ENCODE data around the gene ADGRB2.

Gene ADGRB2

DNA sequence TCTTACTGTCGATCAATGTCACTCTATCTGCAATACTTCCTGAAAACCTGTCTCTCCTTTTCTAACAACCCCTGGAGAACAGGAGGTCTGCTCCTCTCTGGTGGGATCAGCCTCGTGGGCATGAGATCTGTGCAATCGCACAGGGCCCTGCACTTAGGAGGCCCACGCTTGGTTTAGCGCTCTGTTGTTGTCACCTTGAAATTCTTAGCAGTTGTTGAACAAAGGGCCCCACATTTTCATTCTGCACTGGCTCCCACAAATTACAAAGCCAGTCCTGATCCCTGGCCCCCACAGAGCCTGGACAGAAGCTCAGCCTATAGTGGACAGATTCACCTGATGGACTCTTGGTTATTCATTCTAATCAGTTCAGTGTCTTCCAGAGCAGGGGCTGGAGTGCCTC, 33.1 kb upstream of the ADGRB2 start:
- Histone ChIP-seq H3K36me3 (ENCODE audit: low read length) (no peaks in the 10 kb centered on the region), H3K4me3 (ENCODE audit: insufficient read depth, low read length, poor library complexity, severe bottlenecking) (no peak overlapping the region), H3K9me3 (ENCODE audit: insufficient read depth, low read length) (no peaks in the 10 kb centered on the region), H3K9me2 (replicated peaks; ENCODE audit: insufficient read depth, low read length) (no peaks in the 10 kb centered on the region), H3K27me3 (ENCODE audit: low read length) (no peaks in the 10 kb centered on the region), H3F3A (ENCODE audit: insufficient read depth) (no peaks in the 10 kb centered on the region), H3K79me2 (ENCODE audit: insufficient read depth, low read length) (no peaks in the 10 kb centered on the region), H3K4me2 (ENCODE audit: low read depth, low read length, poor library complexity, severe bottlenecking) (no peak overlapping the region), H2AFZ (ENCODE audit: low read depth, low read length, severe bottlenecking) (no peak overlapping the region), H4K20me1 (ENCODE audit: low read depth, low read length) (no peaks in the 10 kb centered on the region), H3K9ac (ENCODE audit: low read length) (no peak overlapping the region), H3K27ac (ENCODE audit: low read depth, low read length) (no peak overlapping the region)
- TF ChIP-seq, protein P1, sequence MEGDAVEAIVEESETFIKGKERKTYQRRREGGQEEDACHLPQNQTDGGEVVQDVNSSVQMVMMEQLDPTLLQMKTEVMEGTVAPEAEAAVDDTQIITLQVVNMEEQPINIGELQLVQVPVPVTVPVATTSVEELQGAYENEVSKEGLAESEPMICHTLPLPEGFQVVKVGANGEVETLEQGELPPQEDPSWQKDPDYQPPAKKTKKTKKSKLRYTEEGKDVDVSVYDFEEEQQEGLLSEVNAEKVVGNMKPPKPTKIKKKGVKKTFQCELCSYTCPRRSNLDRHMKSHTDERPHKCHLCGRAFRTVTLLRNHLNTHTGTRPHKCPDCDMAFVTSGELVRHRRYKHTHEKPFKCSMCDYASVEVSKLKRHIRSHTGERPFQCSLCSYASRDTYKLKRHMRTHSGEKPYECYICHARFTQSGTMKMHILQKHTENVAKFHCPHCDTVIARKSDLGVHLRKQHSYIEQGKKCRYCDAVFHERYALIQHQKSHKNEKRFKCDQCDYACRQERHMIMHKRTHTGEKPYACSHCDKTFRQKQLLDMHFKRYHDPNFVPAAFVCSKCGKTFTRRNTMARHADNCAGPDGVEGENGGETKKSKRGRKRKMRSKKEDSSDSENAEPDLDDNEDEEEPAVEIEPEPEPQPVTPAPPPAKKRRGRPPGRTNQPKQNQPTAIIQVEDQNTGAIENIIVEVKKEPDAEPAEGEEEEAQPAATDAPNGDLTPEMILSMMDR (IDR thresholded peaks at IDR 0.05; ENCODE audit: insufficient read depth, low read length, poor library complexity, severe bottlenecking) = no peak
- TF ChIP-seq EZH2phosphoT487 (conservative IDR thresholded peaks at IDR 0.05; ENCODE audit: low read length) = no peak

DNA sequence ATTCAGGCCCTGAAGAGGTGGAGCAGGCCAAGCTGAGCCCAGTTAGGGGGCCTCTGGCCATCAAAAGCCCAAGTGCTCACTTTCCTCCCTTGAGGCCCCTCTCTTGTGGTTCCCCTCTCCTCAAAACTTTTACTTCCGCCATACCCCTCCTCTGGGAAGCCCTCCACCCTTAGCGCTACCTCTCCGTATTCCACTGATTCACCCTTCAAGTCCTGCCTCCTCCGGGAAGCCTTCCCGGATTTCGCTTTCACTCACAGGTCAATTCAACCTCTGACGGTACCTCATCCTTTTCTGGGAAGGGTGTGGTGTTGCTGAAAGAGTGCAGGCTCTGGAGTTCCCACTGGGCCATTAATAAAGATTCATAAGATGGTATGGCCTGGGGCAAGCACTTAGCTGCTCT, 32.6 kb upstream of the ADGRB2 start:
- no peak overlapping the region for H3K4me2 ChIP-seq (ENCODE audit: low read depth, low read length, poor library complexity, severe bottlenecking)
- H3K9ac ChIP-seq (ENCODE audit: low read length) = no peak overlapping the region
- TF ChIP-seq, protein P1 (IDR thresholded peaks at IDR 0.05; ENCODE audit: insufficient read depth, low read length, poor library complexity, severe bottlenecking) = no peak
- TF ChIP-seq EZH2phosphoT487 (conservative IDR thresholded peaks at IDR 0.05; ENCODE audit: low read length) = no peak
- H3K36me3 ChIP-seq (ENCODE audit: low read length) = no peaks in the 10 kb centered on the region
- H4K20me1 ChIP-seq (ENCODE audit: low read depth, low read length) = no peaks in the 10 kb centered on the region
- H3K27me3 ChIP-seq (ENCODE audit: low read length) = no peaks in the 10 kb centered on the region
- H3K4me3 ChIP-seq (ENCODE audit: insufficient read depth, low read length, poor library complexity, severe bottlenecking) = no peak overlapping the region
- H3K9me2 ChIP-seq (replicated peaks; ENCODE audit: insufficient read depth, low read length) = no peaks in the 10 kb centered on the region
- no peaks in the 10 kb centered on the region for H3K9me3 ChIP-seq (ENCODE audit: insufficient read depth, low read length)
- H3K27ac ChIP-seq (ENCODE audit: low read depth, low read length) = no peak overlapping the region
- H3K79me2 ChIP-seq (ENCODE audit: insufficient read depth, low read length) = no peaks in the 10 kb centered on the region
- H2AFZ ChIP-seq (ENCODE audit: low read depth, low read length, severe bottlenecking) = no peak overlapping the region
- H3F3A ChIP-seq (ENCODE audit: insufficient read depth) = no peaks in the 10 kb centered on the region

DNA sequence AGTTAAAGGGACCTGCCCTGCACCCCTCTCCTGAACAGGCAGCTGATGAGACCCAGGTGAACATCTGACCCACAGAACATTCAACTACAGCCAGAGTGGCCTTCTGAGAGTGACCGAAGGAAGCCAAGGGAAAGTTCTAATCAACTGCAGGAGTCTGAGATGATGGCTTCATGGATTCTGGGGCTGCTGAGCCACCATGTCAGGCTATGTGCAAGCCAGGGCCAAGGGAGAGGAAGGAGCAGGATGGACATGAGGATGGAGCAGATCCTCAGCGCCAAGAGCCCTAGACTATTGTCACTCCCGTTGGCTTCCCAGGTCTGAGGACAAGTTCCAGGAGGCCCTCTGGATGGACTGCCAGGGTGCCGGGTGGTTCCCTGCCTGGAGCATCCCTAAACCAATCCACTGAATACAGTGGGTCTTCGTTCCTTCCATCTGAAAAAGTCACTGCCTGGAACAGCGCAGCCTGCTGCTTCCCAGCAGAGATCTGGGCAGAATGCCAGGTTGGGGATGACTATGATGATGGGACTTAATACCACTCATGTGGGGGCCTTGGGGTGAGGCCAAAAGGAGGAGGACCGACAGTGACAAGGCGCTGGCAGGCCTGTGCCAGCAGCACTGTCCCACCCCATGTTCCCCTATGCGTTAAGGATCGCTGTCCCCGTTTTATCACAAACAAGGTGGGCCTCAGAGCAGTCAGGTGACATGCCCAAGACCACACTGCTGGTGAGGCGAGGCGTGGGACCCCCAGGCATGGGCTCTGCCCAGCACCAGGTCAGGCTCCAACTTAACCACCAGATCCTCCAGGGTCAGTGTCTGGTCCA, 31.9 kb upstream of the ADGRB2 start:
- no peaks in the 10 kb centered on the region for H4K20me1 ChIP-seq (ENCODE audit: low read depth, low read length)
- H3K9me2 ChIP-seq (replicated peaks; ENCODE audit: insufficient read depth, low read length) = no peaks in the 10 kb centered on the region
- H3K27ac ChIP-seq (ENCODE audit: low read depth, low read length) = no peak overlapping the region
- H3K79me2 ChIP-seq (ENCODE audit: insufficient read depth, low read length) = no peaks in the 10 kb centered on the region
- no peak overlapping the region for H3K9ac ChIP-seq (ENCODE audit: low read length)
- TF ChIP-seq, protein P1 (IDR thresholded peaks at IDR 0.05; ENCODE audit: insufficient read depth, low read length, poor library complexity, severe bottlenecking) = no peak
- no peak for TF ChIP-seq EZH2phosphoT487 (conservative IDR thresholded peaks at IDR 0.05; ENCODE audit: low read length)
- H2AFZ ChIP-seq (ENCODE audit: low read depth, low read length, severe bottlenecking) = no peak overlapping the region
- no peaks in the 10 kb centered on the region for H3K9me3 ChIP-seq (ENCODE audit: insufficient read depth, low read length)
- no peak overlapping the region for H3K4me2 ChIP-seq (ENCODE audit: low read depth, low read length, poor library complexity, severe bottlenecking)
- no peaks in the 10 kb centered on the region for H3K36me3 ChIP-seq (ENCODE audit: low read length)
- no peaks in the 10 kb centered on the region for H3K27me3 ChIP-seq (ENCODE audit: low read length)
- H3F3A ChIP-seq (ENCODE audit: insufficient read depth) = no peaks in the 10 kb centered on the region
- H3K4me3 ChIP-seq (ENCODE audit: insufficient read depth, low read length, poor library complexity, severe bottlenecking) = no peak overlapping the region
